GM12865 (cell line): Measurements from ENCODE around the gene FOXRED2.

Experiments
- DNase-seq: peaks from one replicate; pipeline ENCODE4 v3.0.0; 2010; ENCODE audit warnings: low read depth
- H3K4me3 ChIP-seq: 2 replicates; pipeline ENCODE4 v1.5.1; 2011; ENCODE audit warnings: mild to moderate bottlenecking, low read depth, low read length, control low read depth
- CTCF ChIP-seq: IDR thresholded peaks from 2 replicates; pipeline ENCODE4 v1.5.1; 2011; ENCODE audit warnings: low read length, control low read depth, low read depth, inconsistent platforms; ENCODE audit not compliant: insufficient read depth; ENCODE audit errors: missing control alignments

The FOXRED2 gene

GRCh38 chr22:36546932-36547331 lies 40.1 kb upstream of the FOXRED2 start:
- no peak for TF ChIP-seq CTCF
- no peak for DNase-seq
- H3K4me3 ChIP-seq, result no peak overlapping the region

DNA sequence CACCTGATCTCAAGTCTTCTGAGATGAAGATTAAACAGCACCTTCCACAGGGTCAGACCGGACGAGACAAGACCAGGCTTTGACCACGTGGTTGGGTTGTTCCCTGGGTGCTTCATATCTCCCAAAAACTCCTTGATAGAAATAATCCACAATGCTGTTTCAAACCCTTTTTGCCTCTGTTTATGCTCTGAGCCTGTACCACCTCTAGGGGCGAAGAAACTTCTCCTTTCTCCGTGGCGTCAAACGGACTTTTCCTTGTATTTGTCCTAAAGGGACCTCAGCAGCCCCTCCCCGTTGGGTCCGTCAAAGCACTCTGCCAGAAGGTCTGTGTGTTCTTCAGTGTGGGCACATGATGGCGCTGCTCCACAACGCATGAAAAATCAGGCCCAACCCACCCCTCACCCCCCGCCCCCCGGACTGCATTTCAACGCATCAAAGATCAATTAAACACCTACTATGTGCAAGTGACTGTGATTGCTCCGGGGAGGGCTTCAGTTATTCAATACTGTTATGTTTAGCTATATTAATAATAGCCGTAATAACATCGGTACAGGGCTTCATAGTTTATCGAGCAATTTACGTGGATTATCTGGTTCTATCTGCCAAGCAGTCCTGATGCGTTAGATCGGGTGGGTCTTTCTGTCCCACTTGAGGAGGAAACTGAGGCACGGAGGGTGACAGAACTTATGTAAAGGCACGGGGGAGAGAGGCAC lies 39.4 kb upstream of the FOXRED2 start:
- DNase-seq, result peak; percentile 44
- H3K4me3 ChIP-seq, result no peak overlapping the region
- peak; percentile 51 for TF ChIP-seq CTCF

DNA sequence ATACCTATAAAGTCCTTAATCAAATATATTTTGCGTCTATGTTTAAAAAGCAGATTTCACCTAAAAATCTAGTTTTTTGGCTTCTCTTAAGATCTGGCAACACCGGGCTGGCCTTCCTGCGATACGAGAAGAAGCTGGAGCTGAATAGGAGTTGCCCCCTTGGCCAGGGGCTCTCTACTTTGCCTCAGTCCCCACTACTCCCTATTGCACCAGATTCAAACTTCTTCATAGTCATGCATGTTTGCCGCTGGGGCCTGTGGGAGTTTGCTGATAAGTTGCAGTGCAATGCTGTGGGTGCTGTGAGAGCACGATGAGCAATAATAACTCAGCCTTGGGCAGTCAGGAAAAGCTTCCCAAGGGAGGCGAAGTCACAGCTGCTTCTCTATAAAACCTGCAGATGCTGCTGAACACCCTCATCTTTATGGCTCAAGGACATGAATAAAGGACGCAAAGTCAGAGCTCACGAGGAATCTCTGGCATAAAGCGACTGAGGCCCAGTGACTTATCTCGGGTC lies 37.3 kb upstream of the FOXRED2 start:
- H3K4me3 ChIP-seq, result no peak overlapping the region
- TF ChIP-seq CTCF, result no peak
- DNase-seq, result no peak

DNA sequence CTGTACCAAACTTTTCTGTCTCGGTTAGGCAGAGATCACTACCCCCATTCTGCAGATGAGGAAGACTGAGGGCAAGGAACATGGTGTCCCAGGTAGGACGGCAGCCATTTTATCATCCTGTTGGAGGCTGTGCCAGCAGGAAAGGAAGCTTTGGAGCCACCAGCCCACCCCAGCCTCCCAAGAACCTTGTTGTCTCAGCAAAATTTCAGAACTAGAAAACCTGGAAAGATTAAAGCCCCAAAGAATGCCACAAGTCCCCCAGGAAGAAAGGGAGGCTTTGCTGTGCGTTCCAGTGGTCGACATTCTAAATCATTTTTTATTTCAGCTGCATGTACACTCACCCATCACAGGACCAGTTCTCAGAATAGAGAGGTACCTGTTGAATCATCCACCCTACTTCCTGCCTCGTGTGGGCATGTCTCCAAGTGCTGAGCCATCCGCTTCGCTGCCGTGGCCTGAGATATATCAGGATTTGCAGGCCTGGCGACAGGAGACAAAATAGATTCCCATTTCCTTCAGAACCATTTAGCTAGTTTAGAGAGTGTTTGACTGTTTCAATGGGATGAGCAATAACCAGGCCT lies 35.1 kb upstream of the FOXRED2 start:
- TF ChIP-seq CTCF, result no peak
- H3K4me3 ChIP-seq, result no peak overlapping the region
- DNase-seq, result no peak

GRCh38 chr22:36540867-36541642 lies 34.2 kb upstream of the FOXRED2 start:
- DNase-seq, result no peak
- TF ChIP-seq CTCF, result no peak

GRCh38 chr22:36538529-36538928 lies 31.7 kb upstream of the FOXRED2 start:
- no peak overlapping the region for H3K4me3 ChIP-seq
- no peak for DNase-seq
- no peak for TF ChIP-seq CTCF

More at GRCh38 chr22:36540867-36541642, 34.2 kb upstream of the FOXRED2 start:
- no peak overlapping the region for H3K4me3 ChIP-seq
